Endothelial cell of umbilical vein (primary cell): ENCODE results near the gene PRSS36. TPM values are rescaled to one million over a fixed set of nuclear protein-coding genes. Genes with fewer than 3 reads are reported as not detected.
"Not testable (repeated sequence)": the region's sequence is repeated elsewhere in the genome, so short reads cannot be mapped to it uniquely, and the experiment has no call there.

Experiments used
- BruUV-seq: library from RNA; stranded (reverse); fragments of 400-500 nt; replicated peaks from 2 replicates; lab custom pipeline; 2021; lab: Mats Ljungman, UMichigan
- CTCF ChIA-PET: fragments of 300-600, 350-600 bp; sonication (Branson Sonifier 250); formaldehyde crosslinking; loops from one replicate; lab custom pipeline; 2021; ENCODE audit warnings: antibody characterized with exemption, inconsistent platforms; lab: Charles Lee
- POLR2A ChIA-PET: fragments of 300-600, 350-600 bp; sonication (Branson Sonifier 250); formaldehyde crosslinking; loops from one replicate; lab custom pipeline; 2021; ENCODE audit warnings: antibody characterized with exemption, inconsistent platforms; lab: Charles Lee
- DNase-seq: peaks from one replicate; pipeline ENCODE4 v3.0.0-alpha.2; 2011; ENCODE audit warnings: low read depth, low spot score
- FAIRE-seq: peaks from 2 replicates; lab custom pipeline; 2011; peaks lifted over from hg19 to GRCh38; lab: Jason Lieb, UNC
- H2AFZ ChIP-seq: 2 replicates; pipeline ENCODE4 v1.6.0; 2012; ENCODE audit warnings: low read depth, low read length, control low read depth, inconsistent platforms
- H3K27ac ChIP-seq: 2 replicates; pipeline ENCODE4 v1.5.1; 2011; ENCODE audit warnings: low read depth, mild to moderate bottlenecking, control low read depth, low read length, moderate library complexity; ENCODE audit not compliant: insufficient read depth
- H3K27me3 ChIP-seq, 2 experiments: 2 replicates each; pipeline versions ENCODE4 v1.6.0 to v1.6.1; 2011; ENCODE audit warnings: low read length in 2 of 2, mixed read lengths in 1 of 2; ENCODE audit not compliant: control insufficient read depth in 2 of 2, insufficient read depth in 2 of 2
- H3K36me3 ChIP-seq, 2 experiments: 2 replicates in 1 of 2; 3 replicates in 1 of 2; pipeline ENCODE4 v1.5.1; 2011; ENCODE audit warnings: low read length in 2 of 2, mild to moderate bottlenecking in 1 of 2, moderate library complexity in 1 of 2; ENCODE audit not compliant: control insufficient read depth in 2 of 2, insufficient read depth in 2 of 2; ENCODE audit errors: extremely low read depth in 1 of 2
- H3K4me1 ChIP-seq: 3 replicates; pipeline ENCODE4 v1.5.1; 2011; ENCODE audit warnings: mild to moderate bottlenecking, low read length; ENCODE audit not compliant: control insufficient read depth, insufficient read depth; ENCODE audit errors: extremely low read depth
- H3K4me2 ChIP-seq: 2 replicates; pipeline ENCODE4 v1.6.1; 2011; ENCODE audit warnings: low read length, control low read depth, mixed read lengths; ENCODE audit not compliant: insufficient read depth
- H3K4me3 ChIP-seq, 3 experiments: fragments of 200-600 bp in 1 of 3; sonication (generic), shearing (Covaris generic) in 1 of 3; replicated peaks in 1 of 3; 2 replicates each; pipeline ENCODE4 v1.5.1; 2011 to 2016; ENCODE audit warnings: control low read depth in 3 of 3, low read length in 3 of 3, mild to moderate bottlenecking in 2 of 3, inconsistent platforms in 1 of 3, low read depth in 1 of 3, moderate library complexity in 1 of 3; ENCODE audit not compliant: insufficient read depth in 1 of 3
- H3K79me2 ChIP-seq: 2 replicates; pipeline ENCODE4 v1.6.0; 2012; ENCODE audit warnings: low read length, inconsistent platforms; ENCODE audit not compliant: control insufficient read depth, insufficient read depth
- H3K9ac ChIP-seq: replicated peaks from 2 replicates; pipeline ENCODE3; 2011; ENCODE audit warnings: low read length, control low read depth; ENCODE audit not compliant: insufficient read depth; ENCODE audit errors: extremely low read depth
- H3K9me1 ChIP-seq: replicated peaks from 3 replicates; pipeline ENCODE4 v1.6.0; 2011; ENCODE audit warnings: mild to moderate bottlenecking, low read length; ENCODE audit not compliant: control insufficient read depth, insufficient read depth; ENCODE audit errors: extremely low read depth
- H3K9me3 ChIP-seq: replicated peaks from 2 replicates; pipeline ENCODE4 v1.5.1; 2012; ENCODE audit warnings: low read length, inconsistent platforms; ENCODE audit not compliant: control insufficient read depth, insufficient read depth
- H4K20me1 ChIP-seq: replicated peaks from 2 replicates; pipeline ENCODE3; 2011; ENCODE audit warnings: mild to moderate bottlenecking, low read length; ENCODE audit not compliant: control insufficient read depth, insufficient read depth; ENCODE audit errors: extremely low read depth
- EZH2 ChIP-seq: IDR thresholded peaks from 2 replicates; pipeline ENCODE4 v1.6.1; 2012; ENCODE audit warnings: borderline replicate concordance, low read depth, mild to moderate bottlenecking, moderate library complexity, low read length, inconsistent platforms; ENCODE audit not compliant: severe bottlenecking
- FOS ChIP-seq: IDR thresholded peaks from 2 replicates; pipeline ENCODE4 v1.6.1; 2011; ENCODE audit warnings: mild to moderate bottlenecking, low read length, moderate library complexity, borderline replicate concordance; ENCODE audit not compliant: insufficient read depth
- GATA2 ChIP-seq: IDR thresholded peaks from 2 replicates; pipeline ENCODE4 v1.7.0; 2011; ENCODE audit warnings: low read depth, mild to moderate bottlenecking, moderate library complexity, mixed read lengths, low read length; ENCODE audit not compliant: insufficient read length, insufficient read depth
- JUN ChIP-seq: IDR thresholded peaks from 2 replicates; pipeline ENCODE4 v1.6.1; 2011; ENCODE audit warnings: borderline replicate concordance, low read depth; ENCODE audit not compliant: insufficient read length, insufficient read depth
- MYC ChIP-seq: IDR thresholded peaks from one replicate; pipeline ENCODE4 v1.6.1; 2011; ENCODE audit warnings: mild to moderate bottlenecking, low read depth, low read length
- POLR2A ChIP-seq: IDR thresholded peaks from 2 replicates; pipeline ENCODE4 v1.6.1; 2012; ENCODE audit warnings: low read depth, mild to moderate bottlenecking, control low read depth, low read length
- POLR2AphosphoS5 ChIP-seq: IDR thresholded peaks from 2 replicates; pipeline ENCODE4 v1.6.1; 2012; ENCODE audit warnings: low read depth, mild to moderate bottlenecking, control low read depth, low read length, moderate library complexity; ENCODE audit not compliant: insufficient read depth
- dilution Hi-C: fragments of 300-500 bp; cut with MboI; formaldehyde crosslinking; loops from one replicate; pipeline ENCODE4 v1.15.0; 2019; ENCODE audit warnings: low sequenced_read_pairs; ENCODE audit not compliant: extremely low pct_ligation_motif_present
- intact Hi-C: fragments of 100-400 bp; cut with micrococcal nuclease; formaldehyde crosslinking; loops from one replicate; pipeline ENCODE4 v1.10.0; 2022
- polyA plus RNA-seq, 4 experiments: library from polyadenylated mRNA; depleted of rRNA in 3 of 4; stranded (reverse) in 3 of 4; unstranded in 1 of 4; fragments of >200 nt; gene quantifications; 2 replicates each; pipeline versions ENCODE4 v1.2.1 to v1.2.3, GENCODE V29; 2011 to 2012; ENCODE audit warnings: missing spikeins in 1 of 4
- total RNA-seq: library from RNA; stranded (reverse); gene quantifications from 2 replicates; pipeline ENCODE4 v1.2.3, GENCODE V29; 2021
- TF ChIP-seq, protein P1 (sequence below): IDR thresholded peaks from 2 replicates; pipeline ENCODE4 v1.6.1; 2011; ENCODE audit not compliant: insufficient read depth, insufficient read length
- TF ChIP-seq, protein P2 (sequence below), 2 donors: IDR thresholded peaks; 1 replicate in 1 of 2; 2 replicates in 1 of 2; pipeline ENCODE4 v1.5.1; 2011; ENCODE audit warnings: low read length in 2 of 2, mild to moderate bottlenecking in 2 of 2, moderate library complexity in 2 of 2, control low read depth in 1 of 2, inconsistent platforms in 1 of 2, low read depth in 1 of 2; ENCODE audit not compliant: insufficient read depth in 1 of 2; ENCODE audit errors: extremely low read depth in 1 of 2

The PRSS36 gene
- total and polyA plus RNA-seq, 2 donors (not counting 3 experiments of a cell fraction or from before 2014, with no cell fraction given): 0.57 TPM; not detected in 1

DNA sequence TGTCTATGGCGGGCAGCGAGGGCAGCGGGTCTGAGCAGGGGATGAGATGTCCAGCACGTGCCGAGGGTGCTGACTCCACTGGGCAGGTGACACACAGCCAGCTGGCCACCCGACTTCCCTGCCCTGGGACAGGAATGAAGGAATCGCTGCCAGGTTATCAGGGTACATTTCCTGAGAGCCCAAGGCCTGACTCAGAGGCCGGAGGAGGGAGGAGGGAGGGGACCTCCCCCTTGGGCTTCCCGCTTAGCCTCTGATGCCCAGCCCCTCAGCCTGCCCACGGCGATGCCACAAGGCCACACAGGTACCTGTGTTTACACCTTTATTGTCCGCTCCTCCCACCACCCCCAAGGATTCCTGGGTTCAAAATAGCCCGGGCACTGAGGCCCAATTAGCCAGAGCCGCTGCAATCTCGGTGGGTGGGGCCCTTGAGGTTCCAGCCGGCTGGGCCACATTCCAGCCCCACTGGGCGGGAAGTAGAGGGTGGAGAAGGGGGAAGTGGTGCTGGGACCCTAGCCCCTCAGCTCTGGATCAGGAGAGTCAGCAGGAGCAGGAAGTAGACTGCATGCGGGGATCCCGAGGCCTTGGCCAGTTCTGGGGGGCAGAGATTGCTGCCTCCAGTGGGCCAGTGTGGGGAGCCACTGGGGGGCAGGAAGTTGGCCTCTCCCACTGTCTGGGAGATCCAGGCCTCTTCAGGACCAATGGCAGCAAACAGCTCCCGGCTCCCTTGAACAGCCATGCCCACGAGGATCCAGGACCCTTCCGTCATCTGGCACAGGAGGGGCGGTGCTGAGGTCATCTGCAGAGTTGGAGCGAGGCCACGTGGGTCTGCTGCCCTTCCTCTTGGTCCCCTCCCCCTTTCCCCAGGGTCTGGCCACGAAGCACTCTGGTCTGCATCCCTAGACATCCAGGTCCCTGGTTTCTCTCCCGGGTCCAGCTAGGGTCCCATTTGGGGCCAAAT is 11.0 kb downstream of the PRSS36 start:
- CTCF ChIA-PET: interaction anchor here (0.7 to 1.7 kb wide), 2 partner anchors 154 to 332 kb away, joined by 3 to 4 read pairs; partner anchors contain the start of gene HSD3B7
- peak overlapping the region; percentile 46 for H2AFZ ChIP-seq
- DNase-seq (peak; percentile 76), FAIRE-seq (peak; percentile 92)
- TF ChIP-seq POLR2AphosphoS5 (peak; percentile 84), GATA2 (peak; percentile 76), FOS (peak; percentile 81), EZH2 (no peak), POLR2A (peak; percentile 41), JUN (peak; percentile 39), MYC (peak; percentile 88)
- TF ChIP-seq, protein P1, sequence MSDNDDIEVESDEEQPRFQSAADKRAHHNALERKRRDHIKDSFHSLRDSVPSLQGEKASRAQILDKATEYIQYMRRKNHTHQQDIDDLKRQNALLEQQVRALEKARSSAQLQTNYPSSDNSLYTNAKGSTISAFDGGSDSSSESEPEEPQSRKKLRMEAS: peak; percentile 61
- TF ChIP-seq, protein P2, sequence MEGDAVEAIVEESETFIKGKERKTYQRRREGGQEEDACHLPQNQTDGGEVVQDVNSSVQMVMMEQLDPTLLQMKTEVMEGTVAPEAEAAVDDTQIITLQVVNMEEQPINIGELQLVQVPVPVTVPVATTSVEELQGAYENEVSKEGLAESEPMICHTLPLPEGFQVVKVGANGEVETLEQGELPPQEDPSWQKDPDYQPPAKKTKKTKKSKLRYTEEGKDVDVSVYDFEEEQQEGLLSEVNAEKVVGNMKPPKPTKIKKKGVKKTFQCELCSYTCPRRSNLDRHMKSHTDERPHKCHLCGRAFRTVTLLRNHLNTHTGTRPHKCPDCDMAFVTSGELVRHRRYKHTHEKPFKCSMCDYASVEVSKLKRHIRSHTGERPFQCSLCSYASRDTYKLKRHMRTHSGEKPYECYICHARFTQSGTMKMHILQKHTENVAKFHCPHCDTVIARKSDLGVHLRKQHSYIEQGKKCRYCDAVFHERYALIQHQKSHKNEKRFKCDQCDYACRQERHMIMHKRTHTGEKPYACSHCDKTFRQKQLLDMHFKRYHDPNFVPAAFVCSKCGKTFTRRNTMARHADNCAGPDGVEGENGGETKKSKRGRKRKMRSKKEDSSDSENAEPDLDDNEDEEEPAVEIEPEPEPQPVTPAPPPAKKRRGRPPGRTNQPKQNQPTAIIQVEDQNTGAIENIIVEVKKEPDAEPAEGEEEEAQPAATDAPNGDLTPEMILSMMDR (IDR thresholded peaks at IDR 0.05; ENCODE audit: extremely low read depth in 1 of 2, insufficient read depth in 1 of 2, low read depth in 1 of 2, low read length in 2 of 2): no peak
- no peaks in the 10 kb centered on the region for H3K27me3 ChIP-seq
- peaks cover 13% of the 10 kb centered on the region for H3K4me1 ChIP-seq
- peak overlapping the region; percentile 8 for H3K4me2 ChIP-seq
- H3K9me1 ChIP-seq: no peaks in the 10 kb centered on the region
- no peak overlapping the region for H3K9ac ChIP-seq
- intact Hi-C loops: no loop called here
- no peaks in the 10 kb centered on the region for H3K36me3 ChIP-seq
- POLR2A ChIA-PET: interaction anchor here (1.7 kb wide), 1 partner anchor 22 kb away, joined by 5 read pairs; the partner anchor contains the start of gene KAT8
- peak overlapping the region; percentile 24 for H3K27ac ChIP-seq
- peak overlapping the region in 1 of 3 experiments; percentile 16 for H3K4me3 ChIP-seq
- H3K9me3 ChIP-seq: no peaks in the 10 kb centered on the region
- H3K79me2 ChIP-seq: no peaks in the 10 kb centered on the region
- TSS peak; percentile 27 for BruUV-seq
- no peaks in the 10 kb centered on the region for H4K20me1 ChIP-seq
- dilution Hi-C loops: no loop called here

- H3K9me3 ChIP-seq, H4K20me1 ChIP-seq, H2AFZ ChIP-seq, H3K9me1 ChIP-seq, H3K4me2 ChIP-seq, DNase-seq, H3K79me2 ChIP-seq, H3K9ac ChIP-seq, H3K4me3 ChIP-seq, dilution Hi-C loops, BruUV-seq, intact Hi-C loops, H3K27me3 ChIP-seq, H3K36me3 ChIP-seq, FAIRE-seq, H3K27ac ChIP-seq: not testable (repeated sequence)
- peaks cover 13% of the 10 kb centered on the region for H3K4me1 ChIP-seq
- POLR2A ChIA-PET: interaction anchor here (1.2 kb wide), 1 partner anchor 20 kb away, joined by 6 read pairs; the partner anchor contains the start of gene KAT8
- CTCF ChIA-PET: interaction anchor here (0.7 to 2.2 kb wide), 2 partner anchors 16 to 20 kb away, joined by 4 to 5 read pairs; partner anchors contain the start of gene KAT8
These were observed 12.9 kb downstream of the PRSS36 start for GRCh38 chr16:31136822-31137499.
